Measurements from ENCODE around the gene TRMO. TPM values are rescaled to one million over a fixed set of nuclear protein-coding genes. Genes with fewer than 3 reads are reported as not detected.

Gene TRMO
- total and polyA plus RNA-seq, 2 of the 13 experiments (the other 11 are each of a cell fraction or from before 2014, with no cell fraction given), result 8.7 to 18.6 TPM

GRCh38 chr9:97864396-97864795 is 57.9 kb downstream of the TRMO start:
- TF ChIP-seq IRX3 (CRISPR knock-in tag; IDR thresholded peaks at IDR 0.05; ENCODE audit: borderline replicate concordance, low read depth) (no peak), SATB2 (CRISPR knock-in tag; IDR thresholded peaks at IDR 0.05) (no peak)
- Histone ChIP-seq H4K20me1 (ENCODE audit: insufficient read depth, low read length) (no peaks in the 10 kb centered on the region), H3K9ac (ENCODE audit: insufficient read depth, low read depth, low read length) (no peak overlapping the region), H3K36me3 (replicated peaks in 1 of 2; ENCODE audit: control insufficient read depth in 1 of 2, insufficient read depth in 2 of 2, low read length in 2 of 2) (no peaks in the 10 kb centered on the region), H2AFZ (ENCODE audit: low read length) (no peak overlapping the region), H3K9me3 (ENCODE audit: low read length) (no peaks in the 10 kb centered on the region), H3K4me2 (ENCODE audit: low read depth, low read length) (no peak overlapping the region), H3K4me3 (replicated peaks in 1 of 3; ENCODE audit: insufficient read depth in 1 of 3, low read depth in 2 of 3, low read length in 3 of 3) (no peak overlapping the region), H3K27me3 (ENCODE audit: control insufficient read depth in 1 of 2, insufficient read depth in 2 of 2, low read length in 2 of 2) (peaks cover 0 to 15% of the 10 kb centered on the region in 2 experiments; a peak in 3 of 5 replicates), H3K79me2 (ENCODE audit: insufficient read depth, low read length) (no peaks in the 10 kb centered on the region), H3K4me1 (ENCODE audit: insufficient read depth, low read length) (no peaks in the 10 kb centered on the region), H3K27ac (ENCODE audit: extremely low read length, insufficient read depth, low read length) (no peak overlapping the region)
- 0% methylated on average over 1 of the region's 1 CpG for WGBS (ENCODE audit: low lambda C conversion rate)
- no TSS peak for BruUV-seq (replicated peaks)
- ChIA-PET POLR2A (no interaction called here), CTCF (ENCODE audit: low intra/inter-chr PET ratio, low total read pairs) (no interaction called here)
- intact Hi-C loops (cut with micrococcal nuclease; ENCODE audit: unreplicated experiment), result no loop called here
- ATAC-seq (no peak), FAIRE-seq (no peak), DNase-seq (ENCODE audit: low spot score) (no peak)
- in situ Hi-C loops (cut with HindIII; ENCODE audit: extremely low pct_ligation_motif_present, low pct_unique_long_range_greater_than_20kb), result no loop called here

DNA sequence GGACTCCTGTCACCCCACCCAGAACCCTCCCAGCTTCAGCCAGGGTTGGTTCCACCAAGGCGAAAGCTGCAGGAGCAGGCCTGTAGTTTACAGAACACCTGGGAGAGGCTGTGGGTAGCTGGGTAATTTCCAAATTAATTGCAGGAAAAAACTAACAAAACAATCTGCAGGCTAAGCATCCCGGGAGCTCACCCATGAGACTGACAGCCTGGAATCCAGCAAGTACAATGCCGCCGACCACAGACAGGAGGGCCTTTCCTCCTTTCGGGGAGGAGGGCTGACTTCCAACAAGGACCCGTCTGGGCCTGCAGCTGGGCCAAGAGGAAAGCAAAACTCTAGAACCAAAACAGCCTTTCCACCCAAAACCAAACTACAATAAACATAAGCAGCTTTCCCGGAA is 59.0 kb downstream of the TRMO start:
- FAIRE-seq, result no peak
- Histone ChIP-seq H3K9me3 (ENCODE audit: low read length) (no peaks in the 10 kb centered on the region), H2AFZ (ENCODE audit: low read length) (no peak overlapping the region), H3K4me3 (replicated peaks in 1 of 3; ENCODE audit: insufficient read depth in 1 of 3, low read depth in 2 of 3, low read length in 3 of 3) (no peak overlapping the region), H3K4me2 (ENCODE audit: low read depth, low read length) (no peak overlapping the region), H3K79me2 (ENCODE audit: insufficient read depth, low read length) (no peaks in the 10 kb centered on the region), H3K27ac (ENCODE audit: extremely low read length, insufficient read depth, low read length) (no peak overlapping the region), H3K9ac (ENCODE audit: insufficient read depth, low read depth, low read length) (no peak overlapping the region), H3K4me1 (ENCODE audit: insufficient read depth, low read length) (no peaks in the 10 kb centered on the region), H3K36me3 (replicated peaks in 1 of 2; ENCODE audit: control insufficient read depth in 1 of 2, insufficient read depth in 2 of 2, low read length in 2 of 2) (no peaks in the 10 kb centered on the region), H4K20me1 (ENCODE audit: insufficient read depth, low read length) (no peaks in the 10 kb centered on the region), H3K27me3 (ENCODE audit: control insufficient read depth in 1 of 2, insufficient read depth in 2 of 2, low read length in 2 of 2) (peaks cover 0 to 18% of the 10 kb centered on the region in 2 experiments; a peak in 3 of 5 replicates)
- no peak for TF ChIP-seq ZNF605 (CRISPR knock-in tag; IDR thresholded peaks at IDR 0.05)
- no peak for TF ChIP-seq FOXO4 (CRISPR knock-in tag; conservative IDR thresholded peaks at IDR 0.05)
- TF ChIP-seq TGIF2 (CRISPR knock-in tag; IDR thresholded peaks at IDR 0.05), result no peak
- TF ChIP-seq ASH2L (IDR thresholded peaks at IDR 0.05; ENCODE audit: insufficient read length, low read depth, low read length), result no peak
- intact Hi-C loops (cut with micrococcal nuclease; ENCODE audit: unreplicated experiment), result no loop called here
- WGBS (ENCODE audit: low lambda C conversion rate), result 75% methylated on average over 2 of the region's 7 CpGs
- CTCF ChIA-PET (ENCODE audit: low intra/inter-chr PET ratio, low total read pairs), result no interaction called here
- ATAC-seq, result no peak
- BruUV-seq (replicated peaks), result no TSS peak
- DNase-seq (ENCODE audit: low spot score), result no peak
- in situ Hi-C loops (cut with HindIII; ENCODE audit: extremely low pct_ligation_motif_present, low pct_unique_long_range_greater_than_20kb), result no loop called here
- POLR2A ChIA-PET, result no interaction called here
